Measurements from ENCODE around the gene MRPS12. TPM values are rescaled to one million over a fixed set of nuclear protein-coding genes. Genes with fewer than 3 reads are reported as not detected.
A peak's percentile ranks its signal among the peaks of the same experiment; 100 is the strongest.

The MRPS12 gene
- 18.6 and 46.8 TPM in 2 replicates for total RNA-seq (2011; cell fraction: chromatin; rRNA removed; ENCODE audit: low replicate concordance)
- 67.2 and 67.4 TPM in 2 replicates for total RNA-seq (2011; cell fraction: nucleolus; rRNA removed)
- total RNA-seq (2011; cell fraction: nucleoplasm; rRNA removed): 46.9 and 47.3 TPM in 2 replicates
- total RNA-seq (2014; rRNA removed) (174 and 225 TPM in 2 replicates), total RNA-seq (2014; rRNA removed; fragmentation: Illumina TruSeq; extraction: Trizol) (31.3 and 41.1 TPM in 2 replicates), total RNA-seq (2015; rRNA removed; fragmentation: Illumina TruSeq; extraction: Trizol) (91.9 and 92.7 TPM in 2 replicates), total RNA-seq (2021) (144 and 156 TPM in 2 replicates), polyA plus RNA-seq (2011; rRNA removed) (52.0 and 68.0 TPM in 2 replicates), polyA plus RNA-seq (2014; fragmentation: Illumina TruSeq; extraction: Trizol) (42.9 and 93.5 TPM in 2 replicates), polyA plus RNA-seq (2014; fragmentation: Nextera tagmentation; extraction: Ambion mirVana) (10 to 100 TPM in 1 of 2 experiments, 1 to 10 TPM in 1; 8.1 to 34.5 TPM), polyA plus RNA-seq (2014; rRNA removed) (143 and 177 TPM in 2 replicates), polyA minus RNA-seq (2011; rRNA and poly(A)+ RNA removed) (16.9 and 20.7 TPM in 2 replicates), Bru-seq, nascent RNA (percentile 91 among the genes with signal in this experiment), BruChase-seq, experiment 1, labeled RNA remaining after a 2-hour chase (percentile 75 among the genes with signal in this experiment), BruChase-seq, experiment 2, labeled RNA remaining after a 6-hour chase (percentile 77 among the genes with signal in this experiment)
- polyA plus RNA-seq (2011; cell fraction: cytosol; rRNA removed): 122 and 307 TPM in 2 replicates
- 53.5 and 73.2 TPM in 2 replicates for polyA plus RNA-seq (2011; cell fraction: nucleus; rRNA removed)
- 78.3 and 98.7 TPM in 2 replicates for polyA plus RNA-seq (2012)
- 41.0 and 46.2 TPM in 2 replicates for polyA minus RNA-seq (2011; cell fraction: cytosol; rRNA and poly(A)+ RNA removed)
- 23.0 and 36.5 TPM in 2 replicates for polyA minus RNA-seq (2011; cell fraction: nucleus; rRNA and poly(A)+ RNA removed)
- long read RNA-seq, experiment 1, transcript MRPS12-201 (3 exons, 1,207 nt): major isoform, 103 of 271 reads
- long read RNA-seq, experiment 1, transcript MRPS12-202 (3 exons, 929 nt): minor isoform, 95 of 271 reads
- long read RNA-seq, experiment 1, transcript MRPS12-203 (2 exons, 1,220 nt): minor isoform, 22 of 271 reads
- long read RNA-seq, experiment 1, partial matches to known transcripts: 0 of 271 reads
- long read RNA-seq, experiment 1, other reads (novel, unspliced or antisense): 50 of 271 reads
- long read RNA-seq, experiment 2, transcript MRPS12-201 (3 exons, 1,207 nt): minor isoform, 43 of 193 reads
- long read RNA-seq, experiment 2, transcript MRPS12-203 (2 exons, 1,220 nt): minor isoform, 57 of 193 reads
- long read RNA-seq, experiment 2, transcript MRPS12-202 (3 exons, 929 nt): major isoform, 75 of 193 reads
- long read RNA-seq, experiment 2, partial matches to known transcripts: 0 of 193 reads
- long read RNA-seq, experiment 2, other reads (novel, unspliced or antisense): 18 of 193 reads
- long read RNA-seq, experiment 3, transcript MRPS12-203 (2 exons, 1,220 nt): minor isoform, 30 of 208 reads
- long read RNA-seq, experiment 3, transcript MRPS12-201 (3 exons, 1,207 nt): major isoform, 89 of 208 reads
- long read RNA-seq, experiment 3, transcript MRPS12-202 (3 exons, 929 nt): minor isoform, 80 of 208 reads
- long read RNA-seq, experiment 3, partial matches to known transcripts: 3 of 208 reads
- long read RNA-seq, experiment 3, other reads (novel, unspliced or antisense): 6 of 208 reads

DNA sequence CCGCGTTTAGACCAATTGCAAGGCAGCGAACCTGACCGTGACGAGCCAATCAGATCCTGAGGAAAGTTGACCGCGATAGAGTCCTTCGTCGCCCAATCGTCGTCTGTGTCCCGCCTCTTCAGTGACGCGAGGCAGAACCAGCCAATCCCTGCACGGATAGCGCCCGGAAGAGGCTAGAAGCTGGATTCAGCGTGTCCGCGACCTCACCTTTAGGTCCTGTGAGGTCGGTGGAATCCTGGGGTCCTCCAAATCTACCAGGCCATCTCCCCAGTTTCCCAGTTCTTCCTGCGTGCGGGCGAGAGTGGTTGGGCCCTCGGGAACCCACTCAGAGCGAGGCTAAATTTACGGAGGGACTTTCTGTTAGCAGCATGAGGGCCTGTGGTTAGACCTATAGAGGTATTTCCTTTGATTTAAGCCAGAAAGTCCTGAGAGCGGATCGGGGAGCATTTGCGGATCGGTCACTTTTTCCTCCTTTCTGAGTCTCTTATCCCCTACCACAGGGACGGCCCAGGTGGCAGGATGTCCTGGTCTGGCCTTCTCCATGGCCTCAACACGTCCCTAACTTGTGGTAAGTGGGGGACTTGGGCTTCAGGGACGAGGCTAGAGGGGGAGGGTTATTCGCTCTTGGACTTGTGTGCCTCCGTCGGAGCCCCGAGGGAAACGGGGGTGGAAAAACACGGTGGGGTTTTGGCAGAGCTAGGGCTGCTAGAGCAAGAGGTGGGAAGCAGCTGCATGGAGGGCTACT lies at the start of gene MRPS12:
Gene MRPS12 (plus strand): TSS at position 169 of the 745 bp plus-strand sequence. CDS start 351 bp downstream, at position 520.
- Histone ChIP-seq H3K4me3 (peak within 1 kb of the TSS; percentile 71), H3K4me1 (replicated peaks in 1 of 2; ENCODE audit: control insufficient read depth in 2 of 2, insufficient read depth in 2 of 2, low read length in 2 of 2) (peaks cover 0 to 18% of the 10 kb centered on the region in 2 experiments; a peak in 3 of 5 replicates), H3K4me2 (ENCODE audit: insufficient read depth, low read length) (peak within 1 kb of the TSS; percentile 100), H4K20me1 (replicated peaks; ENCODE audit: control insufficient read depth, insufficient read depth, low read length) (no peaks in the 10 kb centered on the region; the same call in 1 of the 2 replicates), H3K9ac (ENCODE audit: insufficient read depth in 1 of 2, low read depth in 2 of 2, low read length in 2 of 2) (peak within 1 kb of the TSS; percentile 91 to 98), H3K36me3 (ENCODE audit: control insufficient read depth, insufficient read depth, low read length) (peaks cover 36% of the 10 kb centered on the region), H3K27me3 (ENCODE audit: control insufficient read depth in 2 of 2, insufficient read depth in 2 of 2, low read length in 2 of 2) (no peaks in the 10 kb centered on the region), H2AFZ (ENCODE audit: low read depth, low read length) (peak within 1 kb of the TSS; percentile 99), H3K9me1 (ENCODE audit: control insufficient read depth, insufficient read depth, low read length) (no peaks in the 10 kb centered on the region), H3K27ac (ENCODE audit: extremely low read depth, low read depth, low read length) (peak within 1 kb of the TSS; percentile 92), H3K79me2 (ENCODE audit: control insufficient read depth, insufficient read depth, low read length) (peaks cover 57% of the 10 kb centered on the region), H3K9me3 (replicated peaks; ENCODE audit: control insufficient read depth, insufficient read depth, low read depth, low read length) (peaks cover 18% of the 10 kb centered on the region)
- ATAC-seq (peak; percentile 99), DNase-seq (ENCODE audit: extremely low read depth in 1 of 4, low spot score in 3 of 4) (peak; percentile 98 to 100 (median 100)), FAIRE-seq (peak; percentile 100)
- CTCF ChIA-PET (ENCODE audit: low intra/inter-chr PET ratio): interaction anchor here (0.8 to 2.6 kb wide), 7 partner anchors 80 to 528 kb away, joined by 3 to 16 read pairs (median 9); partner anchors contain the start of genes FAM98C and HNRNPL
- WGBS (ENCODE audit: insufficient coverage, low coverage, missing lambda C conversion rate): under 1% methylated on average over 38 of the region's 40 CpGs
- intact Hi-C loops (cut with micrococcal nuclease): loop anchor here (1.0 to 10.0 kb wide), 6 partner anchors 32 to 416 kb away; partner anchors contain the start of genes ECH1, NFKBIB and SIRT2
- POLR2A ChIA-PET: interaction anchor here (0.6 to 1.6 kb wide), 10 partner anchors 9 to 335 kb away, joined by 3 to 5 read pairs (median 4); partner anchors contain the start of genes ECH1, HNRNPL and RINL
- in situ Hi-C loops (cut with MboI): no loop called here
- BruUV-seq (replicated peaks): TSS peak; percentile 83
- TF ChIP-seq, protein P1, sequence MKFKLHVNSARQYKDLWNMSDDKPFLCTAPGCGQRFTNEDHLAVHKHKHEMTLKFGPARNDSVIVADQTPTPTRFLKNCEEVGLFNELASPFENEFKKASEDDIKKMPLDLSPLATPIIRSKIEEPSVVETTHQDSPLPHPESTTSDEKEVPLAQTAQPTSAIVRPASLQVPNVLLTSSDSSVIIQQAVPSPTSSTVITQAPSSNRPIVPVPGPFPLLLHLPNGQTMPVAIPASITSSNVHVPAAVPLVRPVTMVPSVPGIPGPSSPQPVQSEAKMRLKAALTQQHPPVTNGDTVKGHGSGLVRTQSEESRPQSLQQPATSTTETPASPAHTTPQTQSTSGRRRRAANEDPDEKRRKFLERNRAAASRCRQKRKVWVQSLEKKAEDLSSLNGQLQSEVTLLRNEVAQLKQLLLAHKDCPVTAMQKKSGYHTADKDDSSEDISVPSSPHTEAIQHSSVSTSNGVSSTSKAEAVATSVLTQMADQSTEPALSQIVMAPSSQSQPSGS (CRISPR knock-in tag; IDR thresholded peaks at IDR 0.05): no peak
- TF ChIP-seq BCL6 (CRISPR knock-in tag; IDR thresholded peaks at IDR 0.05) (no peak), ZNF384 (IDR thresholded peaks at IDR 0.05; ENCODE audit: low read depth, low read length) (no peak)
